DMS114 treated with DMSO at 0.1 percent for 48 hours (cell line): ENCODE measurements around the gene MFSD6.
"Not testable (repeated sequence)": the region's sequence is repeated elsewhere in the genome, so short reads cannot be mapped to it uniquely, and the experiment has no call there.

Experiments
- DNase-seq: peaks from one replicate; lab custom pipeline; 2025; ENCODE audit not compliant: unreplicated experiment; lab: John Stamatoyannopoulos, UW

MFSD6 gene

GRCh38 chr2:190407662-190408537, at the start of gene MFSD6:
Gene MFSD6, plus strand, starts transcription at chr2:190408355. Its CDS starts 27,675 bp downstream, at chr2:190436030.
- DNase-seq = no peak

DNA sequence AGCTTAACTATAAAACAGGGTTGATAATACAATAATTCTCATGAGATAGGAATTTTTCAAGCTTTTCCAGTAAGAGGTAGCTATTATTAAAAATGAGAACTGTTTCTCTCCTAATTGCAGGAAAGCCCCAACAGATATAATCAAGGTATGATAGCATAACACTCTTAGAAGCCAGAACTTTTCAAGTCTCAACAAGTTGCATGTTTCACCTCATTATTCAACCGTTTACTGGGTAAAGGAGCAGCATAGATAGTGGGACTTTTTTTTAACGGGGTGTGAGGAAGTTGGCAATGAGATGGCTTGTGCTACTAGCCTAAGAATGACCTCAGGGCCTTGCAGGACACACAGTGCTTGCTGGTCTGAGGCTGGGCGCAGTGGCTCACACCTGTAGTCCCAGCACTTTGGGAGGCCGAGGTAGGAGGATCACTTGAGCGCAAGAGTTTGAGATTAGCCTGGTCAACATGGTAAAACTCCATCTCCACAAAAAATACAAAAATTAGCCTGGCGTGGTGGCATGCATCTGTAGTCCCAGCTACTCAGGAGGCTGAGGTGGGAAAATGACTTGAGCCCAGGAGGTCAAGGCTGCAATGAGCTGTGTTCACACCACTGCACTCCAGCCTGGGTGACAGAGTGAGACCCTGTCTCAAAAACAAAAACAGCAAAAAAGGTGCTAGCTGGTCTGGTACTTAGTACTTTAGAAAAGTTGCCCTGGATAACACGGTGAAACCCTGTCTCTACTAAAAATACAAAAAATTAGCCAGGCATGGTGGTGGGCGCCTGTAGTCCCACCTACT, 49.3 kb upstream of the MFSD6 start:
- not testable (repeated sequence) for DNase-seq

DNA sequence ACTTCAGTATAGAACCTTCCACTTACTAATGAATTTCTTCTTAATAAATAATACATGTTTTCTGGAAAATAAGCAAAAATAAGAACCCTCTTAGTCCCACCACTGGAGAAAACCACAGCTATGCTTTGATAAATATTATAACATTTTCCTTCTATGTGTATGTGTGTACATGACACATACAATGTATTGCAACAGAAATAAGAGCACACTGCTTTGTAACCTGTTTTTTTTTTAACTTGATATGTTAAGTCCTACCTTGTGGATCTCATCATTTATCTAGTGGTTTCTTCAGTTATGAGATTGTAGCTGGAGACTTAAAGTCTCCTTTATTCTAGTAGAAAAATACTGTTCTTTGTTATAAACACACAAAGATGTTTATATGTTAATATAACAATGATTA, 47.6 kb upstream of the MFSD6 start:
- no peak for DNase-seq

- DNase-seq = no peak
These were observed 47.2 kb upstream of the MFSD6 start for GRCh38 chr2:190360965-190361364.

- DNase-seq = no peak
These were observed 46.6 kb upstream of the MFSD6 start for GRCh38 chr2:190361572-190361971.

- no peak for DNase-seq
These were observed 45.3 kb upstream of the MFSD6 start for GRCh38 chr2:190362894-190363293.

- no peak for DNase-seq
These were observed 42.5 kb upstream of the MFSD6 start for GRCh38 chr2:190365499-190366204.

- no peak for DNase-seq
These were observed 41.9 kb upstream of the MFSD6 start for GRCh38 chr2:190366248-190366753.

- DNase-seq = no peak
These were observed 41.1 kb upstream of the MFSD6 start for GRCh38 chr2:190367091-190367490.

DNA sequence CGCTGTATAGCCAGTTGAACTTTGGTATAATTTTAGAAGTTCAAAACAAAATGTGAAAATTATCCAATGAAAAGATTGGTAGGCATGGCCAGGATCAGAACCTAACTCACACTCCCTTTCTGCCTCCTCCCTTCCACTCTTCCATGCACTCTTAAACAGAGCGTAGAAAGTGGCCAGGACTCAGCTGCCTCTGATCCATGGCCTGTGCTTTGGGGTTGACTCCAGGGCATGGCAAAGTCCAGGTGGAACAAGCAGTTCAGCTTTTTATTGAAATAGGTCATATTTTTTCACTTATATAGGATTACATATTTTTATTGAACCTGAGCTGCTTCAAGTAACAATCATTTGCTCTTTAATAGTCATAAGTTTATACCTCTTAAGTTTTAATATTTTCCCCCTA, 38.5 kb upstream of the MFSD6 start:
- DNase-seq = no peak

GRCh38 chr2:190376083-190376482, 32.1 kb upstream of the MFSD6 start:
- no peak for DNase-seq

- DNase-seq = no peak
These were observed 31.4 kb upstream of the MFSD6 start for GRCh38 chr2:190376591-190377245.

DNA sequence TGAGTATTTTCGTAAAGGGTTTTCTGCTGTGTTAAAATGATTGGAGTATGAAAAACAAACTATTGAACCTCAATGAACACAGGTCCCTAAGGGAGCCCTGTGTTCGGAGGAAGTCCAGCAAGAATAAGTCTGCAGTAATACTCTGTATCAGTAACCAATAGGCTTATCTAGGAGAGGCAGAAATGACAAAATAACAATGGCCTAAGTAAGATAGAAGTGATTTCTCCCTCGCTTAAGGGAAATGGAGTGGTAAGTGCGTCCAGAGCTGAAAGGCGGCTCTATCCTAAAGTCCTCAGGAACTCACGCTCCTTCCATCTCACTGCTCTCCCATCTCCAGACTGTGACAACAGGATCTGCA, 29.3 kb upstream of the MFSD6 start:
- DNase-seq = no peak

GRCh38 chr2:190379249-190379964, 28.7 kb upstream of the MFSD6 start:
- no peak for DNase-seq

DNA sequence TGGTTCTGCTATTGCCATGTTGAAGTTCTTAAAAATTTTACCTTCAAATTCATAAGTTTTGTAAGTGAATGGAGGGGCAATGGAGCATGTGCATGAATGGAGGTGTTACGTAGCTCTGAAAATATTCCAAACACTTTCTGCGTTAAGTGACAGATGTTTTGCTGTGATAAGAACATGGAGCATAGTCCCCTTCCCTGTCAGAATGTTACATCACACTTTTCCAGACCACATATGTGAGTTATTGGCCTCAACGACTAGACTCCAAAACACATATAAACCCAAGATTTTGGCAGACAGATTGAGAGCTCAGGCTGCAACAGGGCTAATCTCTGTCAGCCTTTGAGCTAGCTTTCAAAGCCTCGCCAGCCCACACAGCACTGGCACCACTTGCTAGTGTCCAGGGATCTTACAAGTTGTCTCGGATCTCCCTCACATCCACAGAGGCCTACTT, 27.2 kb upstream of the MFSD6 start:
- no peak for DNase-seq

DNA sequence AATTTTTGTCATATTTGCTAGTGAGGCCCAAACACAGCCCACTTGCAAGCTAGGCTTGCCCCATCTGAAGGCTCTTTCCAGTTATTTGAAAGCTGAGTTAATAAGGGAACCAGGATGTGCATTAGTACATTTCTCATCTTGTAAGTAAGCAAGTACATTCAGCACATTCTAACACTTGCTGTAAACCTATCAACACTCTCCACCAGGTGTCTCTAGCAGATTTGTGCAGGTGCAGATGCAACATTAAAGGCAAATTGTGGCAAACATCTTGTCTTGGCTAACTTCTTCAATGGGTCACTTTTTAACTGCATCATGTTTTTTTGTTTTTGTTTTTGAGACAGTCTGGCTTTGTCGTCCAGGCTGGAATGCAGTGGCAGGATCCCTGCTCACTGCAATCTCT, 25.3 kb upstream of the MFSD6 start:
- no peak for DNase-seq

DNA sequence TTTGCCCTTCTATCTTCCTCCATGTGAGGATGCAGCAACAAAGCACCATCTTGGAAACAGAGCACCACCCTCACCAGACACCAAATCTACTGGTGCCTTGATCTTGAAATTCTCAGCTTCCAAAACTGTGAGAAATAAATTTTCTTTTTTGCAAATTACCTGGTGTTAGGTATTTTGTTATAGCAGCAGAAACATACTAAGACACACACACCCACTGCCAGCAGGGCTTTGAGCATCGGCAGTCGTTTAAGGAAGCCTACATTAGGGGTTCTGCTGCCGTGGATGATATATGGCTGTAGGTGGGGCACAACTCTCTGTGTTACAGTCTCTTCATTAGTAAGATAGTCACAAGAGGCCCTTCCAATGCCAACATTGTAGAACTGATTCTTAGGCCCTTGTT, 20.7 kb upstream of the MFSD6 start:
- DNase-seq = no peak

- no peak for DNase-seq
These were observed 11.9 kb upstream of the MFSD6 start for GRCh38 chr2:190396271-190396670.

DNA sequence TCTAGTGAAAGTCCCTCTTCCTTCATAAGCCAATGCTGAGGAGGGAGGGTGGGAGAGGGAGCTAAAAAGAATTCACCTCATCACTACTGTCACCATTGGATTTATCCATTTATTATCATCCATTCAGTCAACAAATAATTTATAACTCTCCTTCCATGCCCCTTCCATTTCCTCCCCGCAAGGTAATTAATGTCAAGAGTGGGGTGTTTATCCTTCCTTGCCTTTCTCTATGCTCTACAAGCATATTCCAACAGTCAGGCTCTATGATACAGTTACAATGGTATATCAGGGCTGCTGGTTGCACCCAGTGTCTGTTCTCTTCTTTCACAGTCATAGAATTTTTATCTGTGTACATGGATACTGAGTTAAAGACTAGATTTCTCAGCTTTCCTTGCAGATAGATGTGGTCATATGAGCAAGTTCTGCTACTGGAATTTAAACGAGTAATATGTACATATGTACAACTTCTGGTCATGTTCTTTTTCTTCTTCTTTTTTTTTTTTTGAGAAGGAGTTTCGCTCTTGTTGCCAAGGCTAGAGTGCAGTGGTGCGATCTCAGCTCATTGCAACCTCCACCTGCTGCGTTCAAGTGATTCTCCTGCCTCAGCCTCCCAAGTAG, 5.1 kb upstream of the MFSD6 start:
- no peak for DNase-seq

DNA sequence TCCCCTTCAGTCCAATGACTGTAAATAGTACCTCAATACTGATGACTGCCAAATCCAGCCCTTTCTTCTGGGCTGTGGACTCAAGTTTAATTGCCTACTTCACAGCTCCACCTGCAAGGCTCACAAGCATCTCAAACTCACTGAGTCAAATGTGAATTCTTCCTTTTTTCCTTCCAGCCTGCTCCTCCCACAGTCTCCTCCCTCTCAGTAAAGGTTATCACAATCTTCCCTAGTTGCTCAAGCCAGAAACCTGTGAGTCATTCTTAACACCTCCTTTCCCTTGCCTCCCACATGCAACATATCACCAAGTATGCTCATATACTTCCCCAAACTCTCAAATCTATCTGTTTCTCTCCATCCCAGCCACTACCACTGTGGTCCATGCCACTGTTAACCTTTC, 3.7 kb upstream of the MFSD6 start:
- DNase-seq = no peak
